Effector CD8-positive, alpha-beta T cell (primary cell): ENCODE results near the gene INO80E.
"Not testable (repeated sequence)": the region's sequence is repeated elsewhere in the genome, so short reads cannot be mapped to it uniquely, and the experiment has no call there.

Source experiments
- DNase-seq: peaks from one replicate; lab custom pipeline; 2025; lab: John Stamatoyannopoulos, UW
- total RNA-seq, 4 experiments: gene quantifications; one replicate each; lab custom pipeline; 2026; lab: John Stamatoyannopoulos, UW

Gene INO80E
- total RNA-seq = 94.9 to 148 (median 102) reads per million in 4 experiments

- peak; percentile 98 for DNase-seq
Observed at GRCh38 chr16:29995911-29996765, at the start of gene INO80E. INO80E (plus strand) TSS chr16:29996241; CDS start chr16:29996311, 70 bp downstream.

DNA sequence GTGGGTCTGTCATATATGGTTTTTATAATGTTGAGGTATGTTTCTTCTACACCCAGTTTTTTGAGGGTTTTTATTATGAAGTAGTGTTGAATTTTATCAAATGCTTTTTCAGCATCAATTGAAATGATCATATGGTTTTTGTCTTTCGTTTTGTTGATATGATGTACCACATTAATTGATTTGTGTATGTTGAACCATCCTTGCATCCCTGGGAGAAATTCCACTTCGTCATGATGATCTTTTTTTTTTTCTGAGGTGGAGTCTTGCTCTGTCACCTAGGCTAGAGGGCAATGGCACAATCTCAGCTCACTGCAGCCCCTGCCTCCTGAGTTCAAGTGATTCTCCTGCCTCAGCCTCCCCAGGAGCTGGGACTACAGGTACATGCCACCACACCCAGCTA, 48.1 kb upstream of the INO80E start:
- DNase-seq = no peak

- DNase-seq = no peak
Observed at GRCh38 chr16:29950806-29951461, 45.1 kb upstream of the INO80E start.

DNA sequence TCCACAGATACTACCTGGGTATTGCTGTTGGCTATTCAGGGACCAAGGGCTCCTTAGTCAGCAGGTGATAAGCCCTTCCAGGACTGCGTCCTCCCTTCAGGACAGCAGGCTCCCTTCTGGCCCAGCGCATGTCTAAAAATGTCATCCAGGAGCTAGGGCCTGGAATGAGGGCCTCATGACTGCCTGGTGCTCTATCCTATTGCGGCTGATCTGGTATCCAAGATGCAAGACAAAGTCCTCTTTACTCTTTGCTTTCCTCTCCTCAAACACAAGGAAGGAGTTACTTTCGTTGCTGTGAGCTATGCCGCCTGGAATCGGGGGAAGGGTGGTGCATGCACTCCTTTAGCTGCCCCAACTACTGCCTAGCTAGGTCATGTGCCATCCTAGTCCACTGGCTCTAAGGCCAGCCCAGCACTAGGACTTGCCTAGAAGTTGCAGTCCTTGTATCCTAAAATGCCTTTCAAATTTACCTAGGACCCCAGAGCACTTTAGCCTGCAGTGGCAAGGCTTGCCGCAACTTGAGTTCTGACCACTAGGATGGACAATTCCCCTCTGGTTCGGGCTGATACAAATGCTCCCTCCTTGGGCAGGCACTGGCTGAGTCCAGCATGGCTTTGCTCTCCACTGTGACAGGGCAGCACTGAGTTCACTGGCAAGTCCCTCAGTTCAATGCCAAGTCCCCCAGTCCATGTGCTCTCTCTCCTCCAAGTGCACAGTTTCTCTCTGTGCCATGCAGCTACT, 44.2 kb upstream of the INO80E start:
- no peak for DNase-seq

DNA sequence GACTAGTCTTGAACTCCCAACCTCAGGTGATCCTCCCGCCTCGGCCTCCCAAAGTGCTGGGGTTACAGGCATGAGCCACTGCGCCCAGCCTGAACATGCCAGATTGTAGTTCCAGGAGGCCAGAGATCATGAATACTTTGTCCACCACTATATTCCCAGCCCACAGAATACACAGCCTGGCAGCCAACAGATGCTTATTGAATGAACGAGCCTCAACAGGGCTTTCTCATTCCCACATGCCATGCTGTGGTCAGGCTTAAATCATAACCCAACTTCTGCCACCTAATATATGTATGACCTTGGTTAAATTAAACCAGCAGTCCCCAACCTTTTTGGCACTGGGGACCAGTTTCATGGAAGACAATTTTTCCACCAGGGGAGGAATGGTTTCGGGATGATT, 37.3 kb upstream of the INO80E start:
- no peak for DNase-seq

DNA sequence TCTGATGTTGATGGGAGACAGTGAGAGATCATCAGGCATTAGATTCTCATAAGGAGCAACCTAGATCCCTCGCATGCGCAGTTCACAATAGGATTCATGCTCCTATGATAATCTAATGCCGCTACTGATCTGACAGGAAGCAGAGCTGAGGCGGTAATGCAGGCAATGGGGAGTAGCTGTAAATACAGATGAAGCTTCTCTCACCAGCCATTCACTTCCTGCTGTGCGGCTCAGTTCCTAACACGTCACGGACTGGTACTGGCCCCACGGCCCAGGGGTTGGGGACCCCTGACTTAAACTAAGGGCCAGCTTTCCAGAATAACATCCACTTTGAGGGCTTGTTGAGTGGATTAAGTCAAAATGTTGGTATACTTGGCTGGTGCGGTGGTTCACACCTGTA, 36.7 kb upstream of the INO80E start:
- DNase-seq = no peak

DNA sequence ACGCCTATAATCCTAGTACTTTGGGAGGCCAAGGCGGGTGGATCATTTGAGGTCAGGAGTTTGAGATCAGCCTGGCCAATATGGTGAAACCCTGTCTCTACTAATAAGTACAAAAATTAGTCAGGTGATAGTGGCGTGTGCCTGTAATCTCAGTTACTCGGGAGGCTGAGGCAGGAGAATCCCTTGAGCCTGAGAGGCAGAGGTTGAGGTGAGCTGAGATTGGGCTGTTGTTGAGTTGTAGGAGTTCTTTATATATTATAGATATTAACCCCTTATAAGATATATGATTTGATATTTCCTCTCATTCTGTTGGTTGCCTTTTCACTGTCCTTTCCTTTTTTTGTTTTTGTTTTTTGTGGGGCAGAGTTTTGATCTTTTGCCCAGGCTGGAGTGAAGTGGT, 36.2 kb upstream of the INO80E start:
- not testable (repeated sequence) for DNase-seq

GRCh38 chr16:29961127-29961478, 34.9 kb upstream of the INO80E start:
- no peak for DNase-seq

GRCh38 chr16:29961479-29962343, 34.3 kb upstream of the INO80E start, which contains the start of gene TMEM219:
TMEM219 (plus strand) TSS chr16:29962079; CDS start chr16:29963144, 1,065 bp downstream.
- peak; percentile 92 for DNase-seq

DNA sequence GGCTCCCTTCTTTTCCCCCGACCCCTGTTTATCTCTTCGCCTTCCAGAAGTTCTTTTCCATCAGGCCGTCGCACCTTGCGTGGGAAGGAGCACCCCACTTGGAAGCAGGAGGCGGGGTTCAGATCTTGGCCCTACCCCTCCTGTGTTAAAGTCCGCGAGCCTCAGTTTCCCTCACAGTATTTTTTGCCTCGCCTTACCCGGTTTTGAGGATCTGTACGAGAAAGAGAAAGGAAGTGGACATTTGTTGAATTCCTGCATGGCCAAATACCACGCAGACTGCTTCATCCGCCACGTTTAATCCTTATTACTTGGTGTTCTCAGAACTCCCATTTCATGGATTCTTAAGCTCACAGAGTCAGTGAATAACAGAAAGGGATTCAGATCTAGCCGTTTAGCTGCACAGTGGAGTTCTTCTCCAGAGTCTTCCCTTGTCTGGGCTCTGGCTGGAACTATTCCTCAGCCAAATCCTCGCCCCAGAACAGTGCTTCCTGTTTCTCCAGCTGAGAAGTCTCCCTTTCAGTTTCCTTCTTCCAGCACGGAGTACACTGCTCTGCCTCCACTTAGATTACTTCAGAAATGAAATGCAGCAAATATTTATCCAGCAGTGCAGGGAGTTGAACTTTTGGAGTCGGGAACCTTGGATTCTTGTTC, 33.6 kb upstream of the INO80E start:
- no peak for DNase-seq

- DNase-seq = no peak
Observed at GRCh38 chr16:29963021-29963743, 32.9 kb upstream of the INO80E start.

DNA sequence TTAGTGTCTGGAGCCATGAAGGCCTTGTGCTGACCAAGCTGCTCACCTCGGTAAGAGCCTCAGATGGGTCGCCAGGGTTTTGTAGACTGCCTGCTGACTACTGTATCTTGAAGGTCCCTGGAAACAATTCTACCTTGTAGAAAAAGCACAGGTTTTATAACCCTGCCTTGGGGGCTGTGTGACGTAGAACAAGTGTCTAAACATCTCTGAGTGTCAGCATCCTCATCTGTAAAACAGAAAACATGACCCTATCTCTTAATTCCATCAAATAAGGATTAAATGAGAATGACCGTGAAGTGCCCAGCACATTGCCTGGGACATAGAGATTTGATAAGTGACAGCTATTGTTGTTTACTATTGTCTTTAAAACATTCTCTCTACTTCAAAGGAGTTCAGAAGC, 27.8 kb upstream of the INO80E start:
- no peak for DNase-seq

DNA sequence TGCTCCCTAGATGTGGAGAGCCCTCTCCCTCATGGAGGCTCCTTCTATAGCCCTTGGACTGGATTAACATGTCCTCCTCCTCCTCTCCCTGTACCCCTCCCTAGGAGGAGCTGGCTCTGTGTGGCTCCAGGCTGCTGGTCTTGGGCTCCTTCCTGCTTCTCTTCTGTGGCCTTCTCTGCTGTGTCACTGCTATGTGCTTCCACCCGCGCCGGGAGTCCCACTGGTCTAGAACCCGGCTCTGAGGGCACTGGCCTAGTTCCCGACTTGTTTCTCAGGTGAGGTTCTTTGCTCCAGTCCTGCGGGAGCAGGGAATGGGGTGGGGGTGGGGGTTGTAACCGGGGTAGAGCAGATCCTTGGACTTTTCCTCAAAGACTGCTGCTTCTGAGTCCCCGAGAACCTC, 24.7 kb upstream of the INO80E start:
- DNase-seq = no peak

GRCh38 chr16:29972500-29972899, 23.5 kb upstream of the INO80E start:
- DNase-seq = no peak

GRCh38 chr16:29972992-29973383, 23.1 kb upstream of the INO80E start:
- DNase-seq = no peak

- peak; percentile 98 for DNase-seq
Observed at GRCh38 chr16:29973384-29974246, 22.4 kb upstream of the INO80E start, which contains the start of gene TAOK2. TAOK2 (plus strand) TSS chr16:29973868; CDS start chr16:29977773, 3,905 bp downstream.

GRCh38 chr16:29974291-29975133, 21.5 kb upstream of the INO80E start:
- no peak for DNase-seq

DNA sequence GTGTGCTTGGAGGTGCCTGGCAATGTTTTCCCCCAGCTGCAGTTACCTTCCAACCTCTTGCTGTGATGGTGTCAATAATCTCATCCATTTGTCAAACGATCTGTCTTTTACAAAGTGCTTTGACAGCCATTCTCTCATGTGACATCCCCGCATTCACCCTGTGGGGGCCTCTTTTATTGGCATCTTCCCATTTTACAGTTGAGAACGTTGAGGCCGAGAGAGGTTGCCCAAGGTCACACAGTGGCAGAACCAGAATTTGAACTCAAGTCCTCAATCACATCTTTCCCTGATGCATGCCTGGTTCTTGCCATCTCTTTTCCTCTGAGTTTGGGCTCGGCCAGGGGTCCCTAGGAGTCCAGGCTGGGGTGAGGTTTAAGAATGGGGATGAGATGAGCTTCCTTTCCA, 20.9 kb upstream of the INO80E start:
- DNase-seq = no peak
